NCI-H526 treated with DMSO at 0.1 percent for 48 hours (cell line): ENCODE measurements around the gene IKZF4.
"Not testable (repeated sequence)": the region's sequence is repeated elsewhere in the genome, so short reads cannot be mapped to it uniquely, and the experiment has no call there.

Experiments
- DNase-seq: peaks from one replicate; lab custom pipeline; 2025; lab: John Stamatoyannopoulos, UW

Gene IKZF4

GRCh38 chr12:56040151-56040550, 19.3 kb downstream of the IKZF4 start:
- no peak for DNase-seq

- DNase-seq, result no peak
Observed at GRCh38 chr12:56040963-56041551, 20.2 kb downstream of the IKZF4 start.

- peak; percentile 96 for DNase-seq
Observed at GRCh38 chr12:56041552-56042429, 20.9 kb downstream of the IKZF4 start, which contains the start of gene RPS26. TSS of gene RPS26 (plus strand) at chr12:56041918. CDS start at chr12:56042167, 249 bp downstream.

GRCh38 chr12:56042430-56042813, 21.6 kb downstream of the IKZF4 start:
- DNase-seq, result not testable (repeated sequence)

GRCh38 chr12:56042843-56043242, 22.0 kb downstream of the IKZF4 start:
- DNase-seq, result no peak

- DNase-seq, result no peak
Observed at GRCh38 chr12:56046027-56046780, 25.4 kb downstream of the IKZF4 start.

- no peak for DNase-seq
Observed at GRCh38 chr12:56053407-56053893, 32.6 kb downstream of the IKZF4 start.

GRCh38 chr12:56059964-56060363, 39.1 kb downstream of the IKZF4 start:
- DNase-seq, result not testable (repeated sequence)

- DNase-seq, result no peak
Observed at GRCh38 chr12:56061982-56062381, 41.1 kb downstream of the IKZF4 start.

- no peak for DNase-seq
Observed at GRCh38 chr12:56062996-56063395, 42.2 kb downstream of the IKZF4 start.

GRCh38 chr12:56071648-56072047, 50.8 kb downstream of the IKZF4 start:
- DNase-seq, result no peak

GRCh38 chr12:56074396-56074795, 53.6 kb downstream of the IKZF4 start:
- no peak for DNase-seq

GRCh38 chr12:56077966-56078365, 57.1 kb downstream of the IKZF4 start:
- DNase-seq, result not testable (repeated sequence)

- no peak for DNase-seq
Observed at GRCh38 chr12:56078427-56078826, 57.6 kb downstream of the IKZF4 start.

GRCh38 chr12:56078931-56079722, 58.3 kb downstream of the IKZF4 start:
- peak; percentile 76 for DNase-seq

- peak; percentile 88 for DNase-seq
Observed at GRCh38 chr12:56079723-56080555, 59.1 kb downstream of the IKZF4 start, which contains the start of gene ERBB3. TSS of gene ERBB3 (plus strand) at chr12:56080165. CDS start at chr12:56080301, 136 bp downstream.

GRCh38 chr12:56080556-56081138, 59.8 kb downstream of the IKZF4 start:
- DNase-seq, result no peak

- DNase-seq, result no peak
Observed at GRCh38 chr12:56081393-56082347, 60.8 kb downstream of the IKZF4 start.

GRCh38 chr12:56082382-56082781, 61.5 kb downstream of the IKZF4 start:
- DNase-seq, result no peak
